G401 (cell line): ENCODE measurements around the gene F10. TPM values are rescaled to one million over a fixed set of nuclear protein-coding genes. Genes with fewer than 3 reads are reported as not detected.
"Not testable (repeated sequence)": the region's sequence is repeated elsewhere in the genome, so short reads cannot be mapped to it uniquely, and the experiment has no call there.

Experiments used
- DNase-seq: peaks from one replicate; pipeline ENCODE4 v3.0.0-alpha.2; 2015; ENCODE audit warnings: low spot score
- in situ Hi-C: cut with HindIII; loops from 2 replicates; pipeline ENCODE4 v1.10.0; 2016; ENCODE audit warnings: low sequenced_read_pairs, mixed read lengths
- total RNA-seq: library from RNA; depleted of rRNA; stranded (reverse); fragments of >200 nt; shearing (Covaris generic); gene quantifications from 2 replicates; pipeline ENCODE4 v1.2.3, GENCODE V29; 2014

F10 gene
- total RNA-seq, 1 experiment from 2014 or later, result not detected

DNA sequence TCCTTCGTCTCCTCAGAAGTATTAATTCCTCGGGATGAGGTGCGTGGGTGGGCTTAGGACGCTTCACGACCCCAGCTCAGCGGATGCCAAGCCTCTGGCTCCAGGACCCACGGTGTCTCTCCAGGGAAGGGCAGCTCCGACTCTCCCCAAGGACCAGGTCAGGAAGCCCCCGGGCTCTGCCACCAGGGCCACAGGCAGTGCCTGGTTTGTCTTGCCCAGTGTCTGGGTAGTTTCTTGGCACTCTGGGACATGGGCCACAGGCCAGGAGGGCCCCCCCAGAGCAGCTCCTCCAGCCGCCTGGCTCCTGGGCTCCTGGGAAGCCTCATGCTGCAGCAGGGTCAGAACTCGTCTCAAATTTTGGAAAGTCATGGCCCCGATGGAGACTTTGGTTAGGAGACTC, 38.4 kb downstream of the F10 start:
- no peak for DNase-seq
- in situ Hi-C loops, result no loop called here

DNA sequence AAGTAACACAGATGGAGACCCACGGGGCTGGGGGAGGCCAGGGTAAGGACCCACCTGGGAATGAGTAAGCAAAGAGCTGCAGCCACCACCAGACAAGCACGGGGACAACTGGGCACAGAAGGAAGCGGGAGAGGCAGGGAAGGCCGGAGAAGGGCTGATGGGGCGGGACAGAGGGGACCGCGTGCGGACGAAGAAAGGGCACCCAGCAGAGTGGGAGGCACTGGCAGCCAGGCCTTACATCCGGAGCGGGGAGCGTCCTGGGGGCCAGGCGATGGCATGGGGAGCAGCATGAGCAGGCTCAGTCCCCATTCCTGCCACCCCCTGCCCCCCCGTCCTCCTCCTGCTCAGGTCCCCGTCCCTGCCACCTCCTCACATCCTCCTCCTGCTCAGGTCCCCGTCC, 38.8 kb downstream of the F10 start:
- in situ Hi-C loops, result no loop called here
- DNase-seq, result no peak

GRCh38 chr13:113161975-113162374, 39.4 kb downstream of the F10 start:
- DNase-seq, in situ Hi-C loops: not testable (repeated sequence)

DNA sequence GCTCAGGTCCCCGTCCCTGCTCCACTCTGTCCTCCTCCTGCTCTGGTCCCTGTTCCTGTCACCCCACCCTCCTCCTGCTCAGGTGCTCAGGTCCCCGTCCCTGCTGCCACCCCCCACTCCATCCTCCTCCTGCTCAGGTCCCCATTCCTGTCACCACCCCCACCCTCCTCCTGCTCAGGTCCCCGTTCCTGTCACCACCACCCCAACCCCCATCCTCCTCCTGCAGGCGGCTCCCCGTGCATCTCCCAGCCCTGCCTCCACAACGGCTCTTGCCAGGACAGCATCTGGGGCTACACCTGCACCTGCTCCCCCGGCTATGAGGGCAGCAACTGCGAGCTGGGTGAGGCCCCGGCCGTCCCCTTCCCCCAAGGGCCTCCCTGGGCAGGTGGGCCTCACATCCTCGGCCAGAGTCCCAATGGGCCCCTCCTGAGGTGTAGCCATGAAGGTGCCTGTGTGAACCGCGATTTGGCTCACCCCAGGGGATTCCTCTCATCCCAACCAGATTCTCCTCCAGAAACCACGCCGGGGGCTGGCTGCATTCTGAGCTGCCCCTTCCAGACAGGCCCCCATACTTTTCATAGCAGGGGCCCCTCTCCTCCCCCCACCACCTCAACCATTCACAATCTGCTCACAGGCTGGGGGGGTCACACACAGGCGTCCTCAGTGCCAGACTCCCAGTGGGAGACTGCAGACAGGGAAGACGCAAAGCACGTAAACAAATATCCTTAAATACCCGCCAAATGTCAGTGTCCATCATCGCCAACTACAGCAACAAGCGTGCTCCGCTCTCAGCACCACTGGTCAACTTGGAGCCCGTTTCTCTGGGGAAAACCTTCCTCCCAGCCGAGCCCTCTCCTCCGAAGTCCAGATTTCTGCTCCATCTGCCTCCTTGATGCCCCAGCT, 40.4 kb downstream of the F10 start:
- in situ Hi-C loops, result no loop called here
- DNase-seq, result peak; percentile 32

DNA sequence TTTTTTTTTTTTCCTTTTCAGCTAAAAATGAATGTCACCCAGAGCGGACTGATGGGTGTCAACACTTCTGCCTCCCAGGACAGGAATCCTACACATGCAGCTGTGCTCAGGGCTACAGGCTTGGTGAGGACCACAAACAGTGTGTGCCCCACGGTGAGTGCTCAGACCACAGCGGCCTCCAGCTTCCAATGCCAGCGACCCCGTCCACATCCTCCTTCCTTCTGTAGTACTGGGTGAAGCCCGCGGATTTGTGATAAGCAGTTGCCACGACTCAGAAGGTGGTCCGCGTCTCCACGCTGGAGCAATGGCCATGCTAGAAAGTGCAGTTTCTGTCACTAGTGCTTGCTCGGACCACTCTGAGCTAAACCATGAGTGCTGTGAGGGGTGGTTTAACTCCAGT, 41.9 kb downstream of the F10 start:
- in situ Hi-C loops, result no loop called here

DNA sequence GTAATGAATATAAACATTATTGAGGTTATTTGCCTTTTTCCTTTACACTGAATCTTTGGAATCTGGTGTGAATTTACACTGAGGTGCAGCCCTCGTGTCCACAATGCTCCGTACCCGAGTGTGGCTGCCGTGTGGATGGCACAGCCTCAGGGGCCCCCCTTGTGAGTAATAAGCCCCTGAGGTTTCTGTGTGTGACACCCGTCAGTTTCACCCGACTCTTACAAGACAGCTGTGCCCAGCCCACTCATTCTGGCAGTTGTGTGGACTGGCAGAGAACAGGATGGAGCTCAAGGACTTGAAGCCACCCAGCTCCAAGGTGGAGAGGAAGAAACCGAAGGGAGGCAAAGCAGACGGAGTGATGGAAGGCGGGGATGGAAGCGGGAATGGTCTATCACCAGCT, 43.7 kb downstream of the F10 start:
- in situ Hi-C loops, result no loop called here
- DNase-seq, result no peak

More for the DNA sequence above, 41.9 kb downstream of the F10 start:
- no peak for DNase-seq

DNA sequence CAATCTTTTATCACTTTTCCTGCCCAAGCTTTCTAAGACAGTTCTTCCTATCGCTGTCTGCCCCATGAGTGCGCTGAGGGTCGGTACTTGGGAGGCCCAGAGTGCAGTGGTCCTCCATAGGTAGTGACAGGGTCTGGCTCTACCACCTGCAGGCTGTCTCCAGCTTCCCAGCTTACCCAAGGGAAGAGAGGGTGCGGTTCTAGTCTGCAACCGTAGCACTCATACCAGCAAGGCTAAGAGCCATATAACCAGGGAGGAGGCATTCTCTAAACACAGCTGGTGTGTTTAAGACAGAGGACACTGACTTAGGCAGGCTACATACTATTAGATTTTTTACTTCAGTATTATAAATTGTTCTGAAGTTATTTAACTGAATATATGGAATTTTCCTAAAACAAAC, 44.1 kb downstream of the F10 start:
- DNase-seq, result no peak
- in situ Hi-C loops, result no loop called here

DNA sequence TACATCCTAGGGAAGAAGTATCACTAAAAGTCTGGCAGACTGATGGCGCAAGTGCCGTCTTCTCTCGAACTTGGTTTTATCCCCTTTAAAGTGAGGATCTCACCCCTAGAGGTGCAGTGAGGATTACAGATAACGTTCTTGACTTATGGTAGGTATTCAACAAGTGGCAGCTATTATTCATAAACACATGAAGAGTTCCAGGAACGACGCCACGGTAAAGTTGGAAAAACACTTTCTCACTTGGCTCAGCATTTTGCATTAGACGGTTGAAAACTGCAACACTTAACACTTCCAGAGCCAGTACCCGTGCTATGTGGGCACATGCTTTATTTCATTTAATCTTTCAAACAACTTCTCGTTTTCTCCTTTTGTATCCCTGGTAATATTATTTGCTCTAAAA, 44.6 kb downstream of the F10 start:
- in situ Hi-C loops, result no loop called here
- no peak for DNase-seq

GRCh38 chr13:113167575-113167974, 45.0 kb downstream of the F10 start:
- no peak for DNase-seq
- in situ Hi-C loops, result no loop called here

DNA sequence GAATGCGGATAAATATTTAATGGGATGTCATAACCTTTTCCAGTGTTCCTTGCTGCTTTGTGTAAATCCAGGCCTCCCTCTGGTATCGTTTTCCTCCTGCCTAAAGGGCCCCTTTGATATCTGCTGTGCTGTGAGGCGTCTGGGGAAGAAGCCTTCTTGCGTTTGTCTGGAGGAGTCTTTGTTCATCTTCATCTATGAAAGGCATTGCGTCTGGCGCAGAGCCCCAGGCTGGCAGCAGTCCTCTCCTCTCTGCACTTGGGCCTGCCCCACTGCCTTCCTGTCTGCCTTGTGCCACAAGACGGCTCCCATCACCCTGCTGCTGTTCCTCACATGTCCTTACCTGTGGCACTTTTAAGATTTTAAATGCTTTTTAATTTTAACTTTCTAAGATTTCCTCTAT, 45.6 kb downstream of the F10 start:
- in situ Hi-C loops, result no loop called here

GRCh38 chr13:113169277-113170272, 47.0 kb downstream of the F10 start:
- DNase-seq, result no peak
- in situ Hi-C loops, result no loop called here

More for the DNA sequence above, 45.6 kb downstream of the F10 start:
- no peak for DNase-seq

- in situ Hi-C loops, result no loop called here
- no peak for DNase-seq
Measured at GRCh38 chr13:113170511-113170910, 47.9 kb downstream of the F10 start.

DNA sequence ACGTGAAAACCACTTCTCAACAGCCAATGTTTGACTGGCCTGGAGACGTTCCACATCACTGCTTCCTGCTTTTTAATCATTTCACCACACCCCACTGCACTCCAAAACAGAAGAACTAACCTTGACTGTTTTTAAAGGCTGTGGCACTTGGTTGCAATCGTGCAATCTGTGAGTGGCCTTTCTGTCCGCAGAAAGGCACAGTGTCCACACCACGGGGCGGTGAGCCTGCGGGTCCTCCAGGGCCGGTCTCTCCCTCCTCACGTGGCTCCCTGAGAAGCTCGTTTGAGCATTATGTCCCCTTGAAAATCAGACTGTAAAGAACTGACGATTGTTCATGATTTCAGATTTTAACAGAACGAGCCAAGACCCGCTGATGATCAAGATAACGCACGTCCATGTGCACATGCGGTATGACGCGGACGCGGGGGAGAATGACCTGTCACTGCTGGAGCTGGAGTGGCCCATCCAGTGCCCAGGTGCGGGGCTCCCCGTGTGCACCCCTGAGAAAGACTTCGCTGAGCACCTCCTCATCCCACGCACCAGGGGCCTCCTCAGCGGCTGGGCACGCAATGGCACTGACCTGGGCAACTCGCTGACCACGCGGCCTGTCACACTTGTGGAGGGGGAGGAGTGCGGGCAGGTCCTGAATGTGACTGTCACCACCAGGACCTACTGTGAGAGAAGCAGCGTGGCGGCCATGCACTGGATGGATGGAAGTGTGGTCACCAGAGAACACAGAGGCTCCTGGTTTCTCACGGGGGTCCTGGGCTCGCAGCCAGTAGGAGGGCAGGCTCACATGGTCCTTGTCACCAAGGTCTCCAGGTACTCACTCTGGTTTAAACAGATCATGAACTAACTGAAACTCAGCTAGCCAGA, 48.9 kb downstream of the F10 start:
- in situ Hi-C loops, result no loop called here
- DNase-seq, result no peak

DNA sequence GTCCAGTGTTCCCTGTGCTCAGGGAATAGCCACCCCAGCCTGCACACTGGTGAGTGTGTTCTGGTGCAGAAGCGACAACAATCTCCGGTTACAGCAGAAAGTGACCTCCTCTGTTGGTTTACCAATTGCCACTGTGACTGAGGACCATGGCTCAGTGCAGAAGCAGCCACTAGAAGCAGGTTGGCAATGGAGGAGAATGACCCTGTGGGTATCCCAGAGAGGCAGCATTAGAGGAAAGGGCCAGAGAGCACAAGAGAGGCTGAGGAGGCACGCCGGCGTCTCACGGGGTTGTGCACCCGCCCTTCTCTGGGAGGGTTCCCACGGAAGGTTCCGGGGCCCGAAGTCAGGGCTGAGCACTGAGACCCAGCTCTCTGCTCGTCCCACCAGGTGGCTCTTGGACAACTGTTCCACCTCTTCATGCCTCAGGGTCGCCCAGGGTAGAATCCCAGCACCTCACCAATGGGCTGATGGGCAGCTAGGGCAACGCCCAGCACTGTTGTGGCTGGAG, 49.9 kb downstream of the F10 start:
- in situ Hi-C loops, result no loop called here
- DNase-seq, result no peak

DNA sequence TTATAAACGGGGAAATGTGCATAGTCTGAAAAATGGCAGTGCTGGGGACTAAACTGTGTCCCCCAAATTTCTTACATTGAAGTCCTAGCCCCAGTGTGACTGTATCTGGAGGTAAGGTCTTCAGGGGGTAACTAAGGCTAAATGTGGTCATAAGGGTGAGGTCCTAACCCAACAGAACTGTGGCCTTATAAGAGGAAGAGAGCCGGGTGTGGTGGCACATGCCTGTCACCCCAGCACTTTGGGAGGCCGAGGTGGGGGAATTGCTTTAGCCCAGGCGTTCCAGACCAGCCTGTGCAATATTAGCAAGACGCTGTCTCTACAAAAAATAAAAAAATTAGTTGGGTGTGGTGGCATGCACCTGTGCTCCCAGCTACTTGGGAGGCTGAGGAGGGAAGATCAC, 53.7 kb downstream of the F10 start:
- in situ Hi-C loops, result no loop called here
- no peak for DNase-seq

DNA sequence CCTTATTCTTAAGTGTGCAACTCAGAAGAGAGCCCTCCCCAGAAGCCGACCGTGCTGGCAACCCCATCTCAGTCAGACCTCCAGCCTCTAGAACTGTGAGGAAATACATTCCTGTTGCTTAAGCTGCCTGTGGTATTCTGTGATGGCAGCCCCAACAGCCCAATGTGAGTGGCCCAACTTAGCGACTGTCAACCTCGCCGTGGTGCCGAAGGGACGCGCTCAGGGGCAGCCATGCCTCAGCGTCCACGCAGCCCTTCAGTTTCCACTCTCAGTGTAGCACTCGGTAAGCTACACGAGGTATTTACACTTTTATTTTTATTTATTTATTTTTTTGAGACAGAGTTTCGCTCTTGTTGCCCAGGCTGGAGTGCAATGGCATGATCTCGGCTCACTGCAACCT, 54.2 kb downstream of the F10 start:
- in situ Hi-C loops, result no loop called here
- DNase-seq, result no peak

- DNase-seq, result no peak
- in situ Hi-C loops, result no loop called here
Measured at GRCh38 chr13:113178070-113178895, 55.7 kb downstream of the F10 start.

GRCh38 chr13:113178896-113179167, 56.2 kb downstream of the F10 start:
- no peak for DNase-seq
- in situ Hi-C loops, result no loop called here
